ENCODE results near the gene TCF7. TPM values are rescaled to one million over a fixed set of nuclear protein-coding genes. Genes with fewer than 3 reads are reported as not detected.
A peak's percentile ranks its signal among the peaks of the same experiment; 100 is the strongest.

TCF7 gene
- polyA plus RNA-seq, 1 of the 3 experiments (the other 2 are of a cell fraction), result 2.7 TPM

- peak; percentile 37; the same call in 1 of the 2 replicates for TF ChIP-seq REST (IDR thresholded peaks at IDR 0.05; ENCODE audit: low read depth, low read length)
- no peak for TF ChIP-seq NFIC (IDR thresholded peaks at IDR 0.05; ENCODE audit: borderline replicate concordance)
- TF ChIP-seq CTCF (IDR thresholded peaks at IDR 0.05), result no peak
- no peak for TF ChIP-seq FOXM1 (IDR thresholded peaks at IDR 0.05; ENCODE audit: low read depth)
- no peak for TF ChIP-seq IRF3 (IDR thresholded peaks at IDR 0.05; ENCODE audit: low read depth, low read length)
- TF ChIP-seq ZBTB33 (IDR thresholded peaks at IDR 0.05; ENCODE audit: borderline replicate concordance, low read depth), result no peak
- TF ChIP-seq PBX3 (IDR thresholded peaks at IDR 0.05), result no peak
- no peak for TF ChIP-seq FOXJ3 (CRISPR knock-in tag; IDR thresholded peaks at IDR 0.05)
- no peak for TF ChIP-seq RAD21 (IDR thresholded peaks at IDR 0.05; ENCODE audit: low read length)
- no peak for TF ChIP-seq GABPA (IDR thresholded peaks at IDR 0.05; ENCODE audit: low read depth)
- TF ChIP-seq SIN3A (IDR thresholded peaks at IDR 0.05; ENCODE audit: borderline replicate concordance, low read depth, low read length), result peak; percentile 65; the same call in 1 of the 2 replicates
- TF ChIP-seq EZH2phosphoT487 (IDR thresholded peaks at IDR 0.05; ENCODE audit: borderline replicate concordance, low read depth), result no peak
Observed at GRCh38 chr5:134176511-134177368, 62.3 kb downstream of the TCF7 start, which contains the start of gene SKP1 (continued).

Measured in SK-N-SH (cell line).